ENCODE measurements around the gene TENT5A.
"Not testable (repeated sequence)": the region's sequence is repeated elsewhere in the genome, so short reads cannot be mapped to it uniquely, and the experiment has no call there.

TENT5A gene

DNA sequence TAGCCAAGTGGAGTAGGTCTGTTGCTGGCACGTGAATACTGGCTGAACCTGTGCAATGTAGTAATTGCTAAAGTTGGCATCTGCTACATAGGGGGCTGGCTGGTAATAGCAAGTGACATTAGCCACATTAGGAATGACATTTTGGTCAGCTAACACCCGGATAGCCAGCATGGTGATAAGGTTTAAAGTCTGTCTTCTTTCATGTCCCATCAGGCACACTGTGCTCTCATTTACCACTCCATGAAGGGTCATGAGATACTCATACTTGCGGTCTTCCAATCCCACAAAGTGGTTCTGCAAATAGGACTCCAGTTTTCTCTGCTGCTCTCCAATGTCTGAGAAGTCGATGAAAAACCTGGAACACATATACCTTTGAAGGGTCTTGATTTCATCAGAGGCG is 2.8 kb downstream of the TENT5A start:
- no peak for DNase-seq

DNA sequence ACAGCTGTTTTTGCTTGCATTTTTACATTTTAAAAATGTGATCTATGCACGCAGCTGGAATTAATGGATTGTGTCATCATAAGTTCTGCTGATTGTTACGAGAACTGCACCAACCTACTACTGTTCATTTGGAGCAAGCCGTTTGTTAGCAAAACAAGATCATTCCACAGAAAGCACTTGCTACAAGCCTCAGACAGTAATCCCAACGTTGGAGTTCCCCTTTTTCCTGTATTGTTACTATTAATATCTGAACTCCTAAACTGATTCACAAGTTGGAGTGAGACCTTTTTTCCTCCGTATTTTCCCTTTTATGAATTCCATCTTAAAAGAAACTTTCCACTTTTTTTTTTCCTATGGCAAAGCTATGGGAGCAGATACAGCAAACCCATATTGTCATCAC is 3.5 kb downstream of the TENT5A start:
- DNase-seq = no peak

DNA sequence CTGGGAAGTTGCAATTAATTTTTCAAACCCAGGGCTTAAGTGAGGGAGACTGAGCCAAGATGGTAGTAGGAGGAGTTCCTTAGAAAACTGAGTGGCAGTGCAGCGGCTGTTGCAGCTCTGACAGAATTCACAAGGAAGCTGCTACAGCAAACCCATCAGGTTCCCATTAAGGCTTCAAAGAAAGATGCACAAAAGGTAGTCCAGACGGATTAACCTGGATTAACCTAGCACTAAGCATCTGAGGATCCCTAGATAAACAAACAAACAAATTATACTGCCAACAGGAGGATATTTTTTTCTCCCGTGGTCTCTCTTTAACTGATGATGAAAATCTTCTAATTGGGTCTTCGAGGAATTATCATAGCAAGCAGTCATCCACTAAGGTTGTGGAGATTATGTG is 5.2 kb downstream of the TENT5A start:
- DNase-seq = no peak

DNA sequence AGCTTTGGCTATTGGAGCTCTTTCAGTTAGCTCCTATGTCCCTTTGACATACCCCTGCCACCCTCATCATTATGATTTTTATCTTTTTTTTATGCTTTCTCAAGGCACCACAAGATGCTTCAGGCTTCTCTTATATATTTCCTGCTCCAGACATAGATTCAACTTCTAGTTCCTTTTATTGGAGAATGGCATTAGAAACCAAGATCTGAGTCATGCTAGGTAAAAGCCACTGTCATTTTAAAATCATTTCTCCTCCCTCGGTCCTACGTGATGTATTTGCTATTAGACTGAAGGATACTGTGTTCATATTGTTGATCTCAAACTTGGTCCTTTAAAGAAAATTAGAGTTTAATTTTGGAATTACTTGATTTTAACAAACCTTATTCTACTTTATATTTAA is 8.3 kb downstream of the TENT5A start:
- no peak for DNase-seq

DNA sequence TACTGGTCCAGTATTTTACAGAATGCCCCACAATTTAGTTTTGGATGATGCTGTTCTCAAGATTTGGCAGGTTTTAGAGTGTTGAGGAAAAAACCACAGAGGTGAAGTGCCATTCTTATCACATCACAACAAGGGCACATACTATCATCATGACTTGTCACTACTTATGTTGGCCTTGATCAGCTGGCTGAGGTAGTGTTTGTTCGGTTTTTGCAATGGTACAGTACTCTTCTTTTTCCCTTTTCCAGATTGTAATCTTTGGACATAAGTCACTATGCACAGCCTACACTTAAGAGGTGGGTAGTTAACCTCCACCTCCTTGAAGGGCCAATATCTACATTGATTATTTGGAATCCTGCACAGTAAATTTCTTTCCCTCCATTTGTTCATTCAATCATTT is 8.8 kb downstream of the TENT5A start:
- DNase-seq = no peak

DNA sequence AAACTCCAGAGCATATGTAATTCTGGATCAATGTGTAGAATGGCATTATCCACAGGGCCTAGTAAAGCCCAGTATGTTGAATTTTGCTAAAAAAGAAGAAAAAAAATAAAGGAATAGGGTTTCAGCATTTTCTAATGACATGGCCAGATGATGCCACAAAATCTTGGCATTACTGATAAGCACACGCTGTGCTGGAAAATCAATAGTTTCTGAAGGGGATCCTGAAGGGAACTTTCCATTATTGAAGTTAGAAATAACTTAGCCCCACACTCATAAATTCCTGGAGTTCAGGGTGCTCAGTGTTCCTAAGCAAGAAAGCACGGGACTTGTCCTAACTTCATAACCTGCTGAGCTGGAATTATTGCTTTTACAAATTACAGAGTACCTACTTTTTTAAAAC is 10.8 kb downstream of the TENT5A start:
- no peak for DNase-seq

DNA sequence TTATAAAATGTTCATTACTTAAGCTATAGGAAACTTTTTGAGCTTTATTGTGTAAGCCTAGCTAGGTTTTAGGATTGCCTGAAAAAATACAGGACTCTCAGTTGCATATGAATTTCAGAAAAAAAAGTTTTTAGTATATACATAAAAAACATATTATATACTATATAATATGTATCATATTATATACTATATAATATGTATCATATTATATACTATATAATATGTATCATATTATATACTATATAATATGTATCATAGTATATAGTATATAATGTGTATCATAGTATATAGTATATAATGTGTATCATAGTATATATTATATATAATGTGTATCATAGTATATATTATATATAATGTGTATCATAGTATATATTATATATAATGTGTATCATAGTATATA is 11.9 kb downstream of the TENT5A start:
- DNase-seq = not testable (repeated sequence)

DNA sequence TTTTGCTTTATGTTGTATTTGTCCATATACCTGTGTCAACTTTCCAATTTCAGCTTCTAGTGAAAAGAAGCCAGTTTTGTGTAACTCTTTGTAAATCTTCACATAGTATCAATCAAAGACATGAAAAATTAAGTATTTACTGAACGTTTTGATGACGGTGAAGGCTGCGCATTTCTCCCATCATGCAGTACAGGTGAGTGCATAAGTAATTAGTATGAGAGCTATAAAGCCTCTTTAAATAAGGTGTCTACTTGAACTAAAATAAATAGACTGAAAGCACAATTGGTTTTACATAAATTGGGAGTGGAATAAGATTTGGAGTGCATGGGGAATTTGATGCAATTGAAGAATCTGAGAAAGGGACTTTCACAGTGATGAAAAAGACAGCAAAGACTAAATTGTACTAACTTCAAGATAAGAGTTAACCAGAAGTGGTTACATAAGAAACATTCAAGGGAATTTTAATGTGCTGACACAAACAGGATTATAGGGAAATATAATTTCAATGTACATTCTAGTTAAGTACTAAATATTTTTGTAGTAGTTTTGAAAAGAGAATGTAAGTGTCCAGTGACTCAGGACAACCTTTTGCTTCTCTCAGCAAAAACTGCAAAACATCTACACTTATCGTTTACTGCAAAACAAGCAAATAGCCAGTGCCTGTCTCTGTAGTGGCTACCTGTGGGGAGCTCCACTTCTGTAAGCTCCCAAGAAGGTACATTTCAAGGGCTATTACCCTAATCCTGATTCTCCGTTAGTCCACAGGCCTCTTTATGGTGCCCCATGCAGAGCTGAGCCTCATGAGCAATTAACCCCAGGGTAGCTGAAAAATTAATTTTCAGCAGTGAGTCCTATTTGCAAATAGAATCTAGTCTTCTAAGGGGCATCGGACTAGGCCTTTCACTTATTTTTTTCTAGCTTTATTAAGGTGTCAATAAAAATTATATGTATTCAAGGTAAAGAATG is 13.0 kb downstream of the TENT5A start:
- DNase-seq = no peak

DNA sequence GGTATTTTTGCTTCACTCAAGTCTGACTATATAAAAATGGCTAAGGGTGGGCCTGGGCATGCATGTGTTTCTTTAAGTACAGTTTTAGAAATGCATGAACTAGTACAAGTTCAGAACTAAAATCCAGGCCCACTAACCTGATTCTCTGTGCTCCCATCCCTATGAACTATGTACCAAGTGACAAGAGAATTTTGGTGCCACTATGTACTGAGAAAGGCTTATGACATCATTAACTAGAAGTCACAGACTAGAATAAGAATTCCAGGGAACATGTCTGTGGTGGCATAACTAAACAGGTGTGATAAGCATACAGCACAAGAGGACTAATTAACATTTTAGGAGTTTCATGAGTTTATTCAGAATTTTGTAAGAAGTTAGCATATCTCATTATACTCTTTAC is 16.1 kb downstream of the TENT5A start:
- DNase-seq = no peak

DNA sequence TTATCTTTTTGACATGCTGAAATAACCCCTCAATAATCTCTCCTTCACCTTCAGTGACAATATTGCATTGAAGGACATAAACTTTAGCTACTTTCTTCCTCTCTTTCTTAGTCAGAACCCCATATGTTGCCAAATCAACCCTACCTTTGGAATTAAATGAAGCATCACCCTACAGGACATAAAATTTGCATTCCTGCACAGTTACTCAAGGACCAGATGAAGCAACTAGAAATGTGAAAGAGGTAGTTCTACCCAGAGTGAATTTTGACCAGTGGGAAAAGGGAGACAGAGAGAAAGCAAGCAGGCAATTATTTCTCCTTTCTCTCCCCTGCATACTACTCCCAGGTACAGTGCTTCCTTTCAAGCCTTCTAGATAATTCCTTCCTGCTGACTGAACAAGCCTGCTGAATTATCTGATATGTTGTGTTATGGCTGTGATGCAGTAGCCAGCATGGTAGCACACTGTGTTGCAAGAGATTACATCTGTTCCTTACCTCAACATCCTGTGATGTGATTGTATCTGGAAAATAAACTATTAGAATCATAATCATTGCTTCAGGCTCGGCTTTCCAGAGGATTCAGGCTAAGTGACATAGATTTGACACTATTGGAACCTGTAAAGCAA is 16.6 kb downstream of the TENT5A start:
- no peak for DNase-seq

DNA sequence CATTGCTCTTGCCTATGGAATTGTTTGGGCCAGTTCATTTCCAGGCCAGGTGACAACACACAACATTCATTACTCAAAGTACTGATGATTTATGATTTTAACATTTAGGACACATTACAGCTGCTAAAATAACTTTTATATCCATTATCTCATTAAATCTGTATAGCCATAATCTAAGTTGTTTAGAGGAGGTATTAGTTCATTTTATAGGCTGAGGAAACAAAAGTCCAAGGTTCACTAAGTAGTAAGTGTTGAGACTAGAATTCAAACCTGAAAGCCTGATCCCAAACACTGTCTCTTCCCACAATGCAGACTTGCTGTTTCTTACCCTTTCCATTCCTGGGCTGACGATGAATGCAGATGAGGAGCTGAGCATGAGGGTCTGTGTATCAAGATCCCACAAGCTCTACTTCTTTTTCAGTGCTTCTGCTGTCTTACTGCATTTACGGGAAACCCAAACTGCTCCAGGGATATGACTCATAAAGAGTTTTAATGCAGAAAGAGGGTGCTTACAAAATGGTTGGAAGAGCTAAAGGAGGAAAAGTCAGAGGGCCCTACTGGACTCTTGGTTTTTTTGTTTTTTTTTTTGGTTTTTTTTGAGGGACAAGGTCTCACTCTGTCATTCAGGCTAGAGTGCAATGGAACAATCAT is 17.9 kb downstream of the TENT5A start:
- no peak for DNase-seq

DNA sequence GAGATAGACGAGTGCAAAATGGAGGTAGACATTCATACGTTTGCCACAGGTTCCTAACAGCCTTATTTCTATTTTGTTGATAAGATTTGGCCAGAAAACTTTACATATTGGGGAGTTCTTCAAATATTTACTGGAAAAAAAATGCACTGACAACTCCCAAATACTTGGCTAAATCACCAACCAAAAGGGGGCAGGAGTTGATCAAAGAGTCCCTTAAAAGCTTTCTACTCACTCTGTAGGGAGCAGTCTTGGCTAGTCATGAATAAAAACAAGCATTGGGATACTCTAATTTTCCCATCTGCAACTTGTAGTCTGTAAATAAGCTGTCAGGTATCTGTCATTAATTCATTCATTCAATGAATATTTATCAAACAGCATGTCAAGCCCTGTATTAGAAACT is 18.4 kb downstream of the TENT5A start:
- no peak for DNase-seq

DNA sequence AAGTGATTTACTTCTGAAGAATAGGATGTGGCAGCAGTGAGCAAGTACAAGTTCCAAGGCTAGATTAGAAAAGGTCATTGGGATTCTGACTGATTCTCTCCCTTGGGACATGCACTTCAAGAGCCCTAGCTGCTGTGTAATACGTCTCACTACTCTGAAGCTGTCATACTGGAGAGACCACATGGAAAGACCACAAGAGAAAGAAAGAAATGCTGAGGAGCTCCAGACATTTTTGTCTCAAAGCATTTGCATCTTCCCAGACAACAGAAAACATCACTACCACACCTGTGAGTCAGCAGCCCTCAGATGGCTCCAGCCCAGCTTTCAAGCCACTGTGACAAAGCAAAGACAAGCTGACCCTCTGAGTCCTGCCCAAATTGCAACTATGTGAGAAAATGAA is 20.7 kb downstream of the TENT5A start:
- DNase-seq = no peak

DNA sequence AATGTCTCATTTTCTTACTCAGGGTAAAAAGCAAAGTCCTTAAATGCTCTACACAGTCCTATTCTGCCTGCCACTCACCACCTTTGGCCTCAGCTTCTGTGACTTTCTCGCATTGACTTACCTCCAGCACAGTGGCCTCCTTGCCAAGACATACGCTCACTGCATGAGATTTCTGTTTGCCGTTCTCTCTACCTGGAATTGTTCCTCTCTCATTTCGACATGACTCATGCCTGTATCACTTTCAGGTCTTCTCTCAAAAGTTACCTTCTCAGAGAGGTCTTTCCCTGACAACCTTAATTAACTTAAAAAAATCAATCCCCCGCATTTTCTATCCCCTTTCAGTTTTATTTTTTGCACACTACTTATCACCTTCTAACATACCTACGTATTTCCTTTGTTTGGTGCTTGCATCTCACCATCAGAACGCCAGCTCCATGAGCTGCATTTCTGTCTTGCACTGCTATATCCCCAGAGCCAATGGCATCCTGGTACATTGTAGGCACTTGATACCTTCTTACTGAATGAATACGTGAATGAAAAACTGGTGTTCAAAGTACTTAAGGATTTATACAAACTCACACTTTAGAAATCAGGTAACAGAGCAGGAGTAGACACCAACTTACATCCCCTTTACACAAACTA is 24.5 kb downstream of the TENT5A start:
- DNase-seq = no peak

DNA sequence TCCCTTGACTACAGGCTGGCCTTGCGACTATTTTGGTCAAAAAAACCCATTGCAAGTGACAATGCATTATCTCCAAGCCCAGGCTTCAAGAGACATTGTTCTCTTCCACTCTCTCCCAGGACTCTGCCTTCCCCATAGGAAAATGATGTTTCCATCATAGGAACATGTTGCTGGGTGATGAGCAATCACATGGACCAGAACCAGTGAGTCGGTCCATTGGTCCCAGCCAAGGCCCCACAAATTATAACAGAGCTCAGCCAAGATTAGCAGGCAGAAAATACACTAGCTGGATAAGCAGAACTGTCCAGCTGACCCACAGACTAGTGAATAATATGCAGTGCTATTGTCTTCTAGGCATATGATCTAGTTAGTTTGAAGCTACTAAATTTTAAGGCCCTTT is 27.4 kb downstream of the TENT5A start:
- DNase-seq = no peak

DNA sequence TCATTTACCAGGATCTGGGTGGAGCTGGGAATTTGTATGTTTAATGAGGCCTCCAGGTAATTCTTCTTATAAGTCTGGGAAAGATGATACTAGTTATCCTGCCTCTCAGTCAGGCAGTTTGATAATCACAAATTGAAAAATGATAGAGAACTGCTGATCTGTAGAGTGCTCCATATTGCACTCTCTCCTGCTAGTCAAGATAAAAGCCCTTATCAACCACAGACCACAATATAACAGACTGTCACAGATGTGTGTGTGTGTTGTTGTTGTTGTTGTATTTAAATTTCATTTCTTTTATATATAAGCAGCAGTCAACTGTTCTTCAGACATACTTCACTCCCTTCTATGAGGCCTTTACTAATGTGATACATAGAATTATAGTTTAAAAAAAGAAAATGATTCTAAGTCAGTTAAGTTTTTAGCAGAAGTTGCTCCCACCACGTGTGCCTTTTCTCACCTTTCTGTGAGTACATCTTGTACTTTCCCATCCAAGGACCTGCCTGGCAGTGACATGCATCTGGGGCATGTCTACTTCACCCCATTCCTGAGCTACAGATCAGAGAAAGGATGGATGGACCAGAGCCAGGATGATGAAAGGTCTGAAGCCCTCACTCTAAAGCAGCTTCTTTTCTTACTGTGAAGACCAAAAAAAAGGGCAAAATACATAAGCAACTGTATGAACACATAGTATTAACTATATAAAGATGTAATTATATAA is 29.8 kb downstream of the TENT5A start:
- no peak for DNase-seq

DNA sequence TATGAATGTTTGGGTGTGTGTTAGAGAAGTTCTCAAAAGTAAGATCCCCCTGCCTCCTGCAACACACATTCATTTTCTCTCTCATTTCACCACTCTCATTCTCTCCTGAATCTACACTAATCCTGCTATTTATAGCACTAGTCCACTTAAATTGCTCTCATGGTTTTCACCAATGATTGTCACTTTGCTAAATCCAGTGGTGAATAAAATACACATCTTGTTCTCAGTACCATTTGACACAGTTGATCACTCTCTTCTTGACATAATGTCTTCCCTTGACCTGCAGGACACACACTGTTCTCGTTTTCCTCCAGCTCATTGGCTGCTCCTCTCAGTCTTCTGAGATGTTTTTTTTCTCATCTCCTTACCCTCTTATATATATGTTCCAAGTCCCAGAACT is 32.1 kb downstream of the TENT5A start:
- no peak for DNase-seq

DNA sequence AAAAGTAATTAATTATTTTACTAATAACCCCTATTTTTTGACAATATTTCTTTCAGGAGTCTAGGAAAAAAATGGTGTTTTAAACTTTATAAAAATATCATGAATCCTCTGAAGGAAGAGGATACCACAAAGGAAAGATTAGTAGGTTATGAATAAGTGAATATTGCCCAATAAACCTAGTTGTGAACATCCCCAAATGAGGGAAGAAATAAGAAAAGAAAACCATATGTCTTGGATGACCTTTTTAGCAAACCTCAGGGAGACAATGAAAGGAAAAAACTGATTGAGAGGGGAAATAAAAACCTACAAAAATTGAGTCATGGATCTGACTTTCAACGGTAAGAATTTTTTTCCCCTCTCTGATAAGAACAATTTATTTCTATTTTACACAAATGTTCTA is 34.4 kb downstream of the TENT5A start:
- DNase-seq = no peak

DNA sequence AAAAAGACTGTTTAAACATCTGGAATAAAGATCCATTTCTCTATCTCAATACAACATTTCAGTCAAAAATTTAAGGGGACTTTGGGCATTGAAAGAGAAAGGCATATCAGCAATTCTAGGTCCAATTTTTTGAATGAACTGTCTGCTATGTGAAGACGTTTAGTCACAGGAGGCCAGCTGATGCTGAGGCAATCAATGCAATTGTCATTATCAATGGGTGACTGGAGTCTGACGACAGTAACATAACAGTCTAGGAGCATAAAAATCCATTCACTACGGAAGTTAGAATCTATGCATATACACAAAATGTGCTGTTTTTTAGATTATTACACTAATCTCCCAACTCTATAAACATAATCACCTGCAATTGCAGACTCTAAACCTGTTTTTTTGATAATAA is 37.8 kb downstream of the TENT5A start:
- no peak for DNase-seq

DNA sequence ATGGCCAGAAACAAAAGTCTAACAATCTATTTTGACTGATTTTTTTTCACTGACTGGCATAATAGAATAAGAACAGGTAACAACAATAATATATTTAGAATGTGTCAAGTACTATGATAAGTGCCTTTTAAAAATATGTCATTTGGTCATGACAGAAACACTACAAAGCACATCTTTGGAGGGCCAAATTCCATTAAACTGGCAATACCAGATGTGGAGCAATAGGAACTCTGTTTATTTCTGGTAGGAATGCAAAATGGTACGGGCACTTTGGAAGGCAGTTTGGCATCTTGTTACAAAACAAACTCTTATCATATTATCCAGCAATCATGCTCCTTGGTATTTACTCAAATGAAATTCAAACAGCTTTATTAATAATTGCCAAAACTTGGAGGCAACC is 39.3 kb downstream of the TENT5A start:
- no peak for DNase-seq

DNA sequence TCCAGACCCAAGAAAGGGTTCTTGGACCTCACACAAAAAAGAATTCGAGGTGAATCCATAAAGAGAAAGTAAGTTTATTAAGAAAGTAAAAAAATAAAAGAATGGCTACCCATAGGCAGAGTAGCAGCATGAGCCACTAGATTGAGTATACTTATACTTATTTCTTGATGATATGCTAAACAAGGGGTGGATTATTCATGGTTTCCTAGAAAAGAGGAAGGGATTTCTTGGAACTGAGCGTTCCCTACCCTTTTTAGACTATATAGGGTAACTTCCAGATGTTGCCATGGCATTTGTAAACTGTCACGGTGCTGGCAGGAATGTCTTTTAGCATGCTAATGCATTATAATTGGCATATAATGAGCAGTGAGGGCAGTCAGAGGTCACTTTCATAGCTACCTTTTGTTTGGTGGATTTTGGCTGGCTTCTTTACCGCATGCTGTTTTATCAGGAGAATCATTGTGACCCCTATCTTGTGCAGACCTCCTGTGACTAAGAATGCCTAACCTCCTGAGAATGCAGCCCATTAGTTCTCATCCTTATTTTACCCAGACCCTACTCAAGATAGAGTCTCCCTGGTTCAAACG is 44.3 kb downstream of the TENT5A start:
- no peak for DNase-seq

DNA sequence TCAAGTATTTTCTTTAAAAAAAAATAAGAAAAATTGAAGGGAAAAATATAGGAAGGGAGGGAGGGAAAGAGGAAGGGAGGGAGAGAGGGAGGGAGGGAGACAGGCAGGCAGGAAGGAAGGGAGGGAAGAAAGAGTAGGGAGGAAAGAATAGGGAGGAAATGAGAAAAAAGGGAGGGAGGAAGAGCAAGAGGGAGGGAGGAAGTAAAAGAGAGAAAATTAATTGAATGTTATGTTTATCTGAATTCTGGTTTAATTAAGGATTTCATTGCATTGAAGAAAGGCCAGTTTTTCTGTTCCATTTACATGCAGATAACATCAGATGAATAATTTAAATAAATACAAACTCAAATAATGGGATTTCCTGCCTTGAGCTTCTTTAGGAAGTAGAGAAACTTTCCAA is 47.8 kb downstream of the TENT5A start:
- DNase-seq = no peak
